Myocyte (in vitro differentiated cells): ENCODE data around the gene ERVK3-1. TPM values are rescaled to one million over a fixed set of nuclear protein-coding genes. Genes with fewer than 3 reads are reported as not detected.
A peak's percentile ranks its signal among the peaks of the same experiment; 100 is the strongest.
"Not testable (repeated sequence)": the region's sequence is repeated elsewhere in the genome, so short reads cannot be mapped to it uniquely, and the experiment has no call there.

Experiments
- DNase-seq: peaks from one replicate; pipeline ENCODE4 v3.0.0-alpha.2; 2012; ENCODE audit warnings: low read depth
- total RNA-seq: library from RNA; depleted of rRNA; stranded (reverse); fragments of >200 nt; gene quantifications from 2 replicates; pipeline ENCODE4 v1.2.3, GENCODE V29; 2014

The ERVK3-1 gene
- total RNA-seq, 1 donor from 2014 or later = 33.9 TPM

DNA sequence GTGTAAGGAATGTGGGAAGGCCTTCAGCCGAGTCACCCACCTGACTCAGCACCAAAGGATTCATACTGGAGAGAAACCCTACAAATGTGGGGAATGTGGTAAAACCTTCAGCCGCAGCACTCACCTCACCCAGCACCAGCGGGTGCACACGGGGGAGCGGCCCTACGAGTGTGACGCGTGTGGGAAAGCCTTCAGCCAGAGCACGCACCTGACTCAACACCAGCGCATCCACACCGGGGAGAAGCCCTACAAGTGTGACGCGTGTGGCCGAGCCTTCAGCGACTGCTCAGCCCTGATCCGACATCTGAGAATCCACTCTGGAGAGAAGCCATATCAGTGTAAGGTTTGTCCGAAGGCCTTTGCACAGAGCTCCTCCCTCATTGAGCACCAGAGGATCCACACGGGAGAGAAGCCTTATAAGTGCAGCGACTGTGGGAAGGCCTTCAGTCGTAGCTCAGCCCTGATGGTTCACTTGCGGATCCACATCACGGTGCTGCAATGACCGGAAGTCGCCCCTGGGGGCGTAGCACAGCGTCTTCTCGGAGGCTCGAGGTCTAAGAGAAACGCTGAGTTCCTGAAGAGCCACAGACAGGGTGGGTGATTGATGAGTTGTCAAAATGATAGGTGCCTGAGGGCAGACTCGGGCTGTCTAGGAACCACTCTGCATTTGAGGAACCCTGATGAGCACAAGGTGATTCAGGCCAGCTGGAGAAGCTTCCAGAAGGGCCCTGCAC is 33.8 kb downstream of the ERVK3-1 start:
- DNase-seq = no peak

DNA sequence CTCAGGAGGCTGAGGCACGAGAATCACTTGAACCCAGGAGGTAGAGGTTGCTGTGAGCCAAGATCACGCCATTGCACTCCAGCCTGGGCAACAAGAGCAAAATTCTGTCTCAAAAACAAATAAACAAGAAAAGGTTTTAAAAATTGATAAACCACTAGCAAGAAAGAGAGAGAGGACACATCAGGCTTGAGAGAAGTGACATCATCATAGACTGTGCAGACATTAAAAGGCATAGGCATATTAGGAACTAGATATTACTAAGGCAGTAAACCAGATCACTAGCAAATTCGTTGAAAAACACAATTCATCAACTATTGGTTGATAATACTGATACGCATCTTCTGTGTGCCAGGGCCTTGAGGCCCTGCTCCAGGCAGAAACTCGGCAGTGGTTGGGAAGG is 40.4 kb downstream of the ERVK3-1 start:
- no peak for DNase-seq

DNA sequence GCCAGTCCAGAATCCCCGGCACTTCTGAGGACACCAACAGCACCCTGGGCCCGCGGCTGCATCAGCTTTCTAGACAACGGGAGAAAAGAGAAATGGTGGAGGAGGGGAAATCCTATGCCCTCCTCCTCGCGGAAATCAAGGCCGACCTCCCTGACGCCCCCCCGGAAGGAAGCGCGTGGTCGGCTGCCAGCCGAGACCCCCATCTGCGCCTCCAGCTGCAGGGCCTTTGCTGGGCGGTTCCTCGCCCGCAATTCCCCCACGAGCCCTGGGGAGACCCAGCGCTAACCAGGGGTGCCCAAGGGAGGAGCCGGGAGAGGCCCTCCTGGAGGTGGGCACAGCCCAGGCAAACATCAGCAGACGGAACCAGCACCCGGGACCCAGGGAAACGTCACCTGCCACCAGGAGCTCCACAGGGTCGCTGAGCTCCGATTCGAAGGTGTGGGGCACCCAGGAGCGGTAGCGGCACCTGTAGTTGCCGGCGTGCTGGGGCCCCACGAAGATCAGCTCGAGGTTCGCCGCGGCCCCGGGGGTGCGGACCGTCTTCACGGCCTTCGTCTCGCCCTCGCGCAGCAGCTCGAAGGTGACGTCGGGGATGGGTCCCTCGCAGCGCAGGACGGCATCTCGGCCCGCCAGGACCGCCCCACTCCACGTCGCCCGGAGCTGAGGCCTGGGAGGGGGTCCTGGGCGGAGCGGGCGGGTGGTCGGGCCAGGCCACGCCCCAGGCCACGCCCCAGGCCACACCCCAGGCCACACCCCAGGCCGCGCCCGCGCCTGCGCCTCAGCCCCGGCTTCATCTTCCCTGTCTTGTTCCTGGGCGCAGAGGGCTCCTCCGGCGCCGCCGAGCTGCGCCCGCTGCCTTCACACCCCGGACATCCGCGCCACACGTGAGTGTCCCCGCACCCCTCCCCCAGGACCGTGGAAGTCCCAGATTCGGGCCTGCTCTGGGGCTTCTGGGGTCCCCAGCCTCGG is 42.1 kb downstream of the ERVK3-1 start:
- DNase-seq = peak; percentile 77

DNA sequence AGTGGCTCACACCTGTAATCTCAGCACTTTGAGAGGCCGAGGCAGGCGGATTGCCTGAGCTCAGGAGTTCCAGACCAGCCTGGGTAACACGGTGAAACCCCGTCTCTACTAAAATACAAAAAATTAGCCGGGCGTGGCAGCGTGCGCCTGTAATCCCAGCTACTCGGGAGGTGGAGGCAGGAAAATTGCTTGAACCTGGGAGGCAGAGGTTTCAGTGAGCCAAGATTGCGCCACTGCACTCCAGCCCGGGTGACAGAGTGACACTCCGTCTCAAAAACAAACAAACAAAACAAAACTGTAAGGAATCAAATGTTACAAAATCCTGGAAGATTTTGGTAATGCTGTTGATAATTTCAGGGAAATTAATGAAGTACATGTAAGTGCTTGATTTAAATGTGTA is 42.9 kb downstream of the ERVK3-1 start:
- DNase-seq = not testable (repeated sequence)

DNA sequence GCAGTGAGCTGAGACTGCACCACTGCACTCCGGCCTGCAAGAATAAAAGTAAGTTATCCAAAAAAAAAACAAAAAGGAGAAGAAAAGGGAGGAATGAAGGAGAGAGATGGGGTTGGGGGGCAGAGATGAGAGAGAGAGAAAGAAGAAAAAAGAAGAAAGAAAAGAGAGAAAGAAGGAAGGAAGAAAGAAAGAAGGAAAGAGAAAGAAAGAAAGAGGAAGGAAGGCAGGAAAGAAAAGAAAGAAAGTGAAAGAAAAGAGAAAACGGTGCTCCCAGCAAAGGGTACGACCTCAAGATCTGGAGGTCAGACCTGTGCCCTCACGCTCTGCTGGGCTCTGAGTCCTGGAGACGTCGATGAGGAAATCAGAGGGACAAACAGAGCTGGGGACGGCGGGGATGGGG is 44.4 kb downstream of the ERVK3-1 start:
- no peak for DNase-seq

DNA sequence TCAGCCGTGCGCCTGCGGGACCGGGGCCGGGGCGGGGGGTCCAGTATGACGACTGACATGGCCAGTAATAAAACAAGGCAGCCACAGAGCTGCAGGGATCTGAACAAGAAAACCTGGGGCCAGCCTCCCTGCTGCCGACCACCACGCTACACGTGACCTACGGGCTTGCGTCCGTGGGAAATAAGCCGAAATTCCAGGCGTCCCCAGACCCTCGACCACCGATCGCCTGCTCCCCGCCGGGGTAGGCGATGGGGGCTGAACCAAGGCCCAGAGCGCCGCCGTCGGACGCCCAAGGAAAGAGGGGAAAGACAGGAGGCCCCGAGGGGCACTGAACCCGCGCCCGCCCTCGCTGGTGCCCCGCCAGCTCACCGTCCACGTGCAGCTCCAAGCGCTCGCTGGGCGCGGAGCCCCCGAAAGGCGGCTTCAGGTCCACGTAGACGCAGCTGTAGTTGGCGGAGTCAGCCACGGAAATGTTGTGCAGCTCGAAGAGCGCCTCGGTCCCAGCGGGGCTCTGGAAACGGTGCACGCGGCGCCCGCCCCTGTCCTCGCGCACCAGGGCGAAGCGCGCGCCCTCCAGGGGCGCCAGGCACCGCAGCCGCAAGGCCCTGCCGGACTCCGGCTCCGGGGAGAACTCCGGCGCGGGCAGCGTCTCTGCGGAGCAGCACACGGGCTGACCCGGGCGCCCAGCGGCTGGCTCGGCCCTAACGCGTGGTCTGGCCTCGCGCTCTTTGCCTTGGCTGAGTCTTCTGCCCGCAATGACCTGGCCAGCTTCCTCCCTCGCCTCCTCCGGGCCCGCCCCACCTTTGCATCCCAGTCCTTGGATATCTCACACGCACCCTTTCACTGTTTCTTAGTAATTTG is 45.1 kb downstream of the ERVK3-1 start:
- DNase-seq = no peak

DNA sequence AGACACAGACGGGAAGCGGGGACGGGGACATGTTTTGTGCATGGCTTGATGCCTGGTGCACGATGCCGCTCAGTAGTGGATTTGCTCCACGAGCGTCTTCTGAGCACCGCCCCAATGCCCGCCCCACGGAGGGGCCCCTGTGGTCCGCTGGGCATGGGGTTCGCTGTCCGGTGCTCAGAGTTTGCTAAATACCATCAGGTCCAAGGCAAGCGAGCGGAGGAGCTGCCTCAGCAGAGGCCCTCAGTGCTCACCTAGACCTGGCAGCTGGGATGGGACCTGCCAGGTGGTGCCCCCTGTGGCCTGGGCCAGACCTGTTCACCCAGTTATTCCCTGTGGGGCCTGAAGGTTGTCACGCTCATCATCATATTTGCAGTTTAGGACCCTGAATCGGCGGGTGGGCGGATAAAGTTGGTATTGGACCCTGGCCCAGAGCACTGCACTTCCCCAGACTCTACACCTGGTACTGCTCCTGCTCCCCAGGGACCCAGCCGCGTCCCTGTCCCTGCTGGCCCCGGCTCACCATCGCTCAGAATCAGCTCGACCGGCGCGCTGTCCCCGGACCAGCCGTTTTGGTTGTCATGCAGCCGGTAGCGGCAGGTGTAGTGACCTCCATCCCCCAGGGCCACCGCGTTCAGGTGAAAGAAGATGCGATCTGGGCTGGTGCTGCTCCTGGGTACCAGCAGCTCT is 45.8 kb downstream of the ERVK3-1 start:
- DNase-seq = no peak

DNA sequence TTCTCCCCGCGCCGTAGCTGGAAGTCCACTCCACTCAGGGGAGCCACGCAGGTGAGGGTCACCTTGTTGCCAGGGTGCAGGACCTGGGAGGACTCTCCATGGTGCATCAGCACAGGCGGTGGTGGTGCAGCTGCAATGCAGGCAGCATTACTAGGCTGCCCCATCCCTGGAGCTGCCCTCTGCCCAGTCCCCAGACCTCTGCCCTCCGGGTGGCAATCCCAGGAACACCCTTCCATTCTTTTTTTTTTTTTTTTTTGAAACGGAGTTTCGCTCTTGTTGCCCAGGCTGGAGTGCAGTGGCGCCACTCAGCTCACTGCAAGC is 46.3 kb downstream of the ERVK3-1 start:
- no peak for DNase-seq

DNA sequence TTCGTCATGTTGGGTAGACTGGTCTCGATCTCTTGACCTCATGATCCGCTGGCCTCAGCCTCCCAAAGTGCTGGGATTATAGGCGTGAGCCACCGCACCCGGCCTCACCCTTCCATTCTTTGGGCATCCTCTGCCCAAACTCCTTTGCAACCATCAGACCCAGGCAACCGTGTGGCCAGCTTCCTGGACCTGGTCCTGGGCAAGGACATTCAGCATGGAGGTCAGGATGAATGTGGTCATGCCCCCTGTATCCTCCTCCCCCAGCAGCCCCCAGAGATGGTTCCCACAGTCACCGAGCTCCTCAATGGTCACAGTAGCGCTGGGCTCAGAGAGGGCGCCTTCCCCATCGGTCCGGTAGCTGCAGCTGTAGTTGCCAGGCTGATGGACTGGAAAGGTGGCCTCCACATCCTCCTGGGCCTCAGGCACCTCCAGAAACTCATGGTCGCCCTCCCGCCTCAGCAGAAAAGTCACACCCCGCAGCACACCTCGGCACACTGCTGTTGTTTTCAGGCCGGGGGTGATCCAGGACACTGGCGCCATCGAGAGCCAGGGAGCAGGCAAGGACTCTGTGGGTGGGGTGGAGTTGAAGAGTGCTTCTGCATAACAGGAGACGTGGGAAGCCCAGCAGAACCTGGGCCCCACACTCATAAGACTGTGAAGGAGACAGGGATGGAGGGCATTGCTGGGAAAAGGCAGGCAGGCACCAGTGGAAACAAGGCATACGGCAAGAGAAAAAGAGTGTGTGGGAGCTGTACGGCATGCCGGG is 47.0 kb downstream of the ERVK3-1 start:
- DNase-seq = no peak

DNA sequence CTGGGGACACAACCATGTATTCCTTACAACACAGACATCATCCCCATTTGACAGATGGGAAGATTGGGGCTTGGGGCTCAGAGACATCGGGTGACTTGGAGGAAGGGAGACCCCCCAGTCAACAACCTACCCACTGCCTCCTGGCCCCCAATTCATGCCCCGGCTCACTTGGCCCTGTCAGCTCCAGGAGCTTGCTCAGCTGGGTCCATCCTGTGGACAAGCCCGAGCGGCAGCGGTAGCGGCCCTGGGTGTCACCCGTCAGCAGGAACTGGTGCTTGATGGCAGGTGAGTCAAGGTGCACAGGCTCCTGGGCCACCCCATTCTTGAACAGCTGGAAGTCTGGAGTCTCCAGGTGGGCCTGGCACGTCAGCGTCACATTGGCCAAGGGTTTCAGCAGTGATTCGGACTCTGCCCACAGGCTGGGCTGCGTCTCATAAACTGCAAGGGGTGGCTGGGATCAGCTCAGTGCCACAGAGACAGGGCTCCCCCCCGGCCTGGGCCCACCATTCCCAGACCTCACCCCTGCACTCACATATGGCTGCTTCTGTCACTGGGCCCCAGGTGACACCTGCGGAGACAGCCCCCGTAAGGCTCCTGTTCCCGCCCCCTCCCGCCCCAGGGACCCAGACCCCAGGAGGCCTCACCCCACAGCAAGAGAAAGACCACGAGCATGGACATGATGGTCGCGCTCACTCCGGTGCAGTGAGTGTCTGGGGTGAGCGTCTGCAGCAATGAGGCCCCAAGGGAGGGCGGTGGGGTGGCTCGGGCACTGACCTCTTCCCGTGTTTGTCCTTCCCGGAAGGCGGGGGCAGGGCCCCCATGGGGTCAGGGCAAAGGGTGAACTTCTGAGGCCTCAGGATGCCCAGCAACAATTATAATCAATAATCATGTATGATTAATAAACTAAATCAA is 47.8 kb downstream of the ERVK3-1 start, which contains the start of gene A1BG:
TSS of gene A1BG (minus strand) at position 733 of the 912 bp plus-strand sequence. CDS start at position 678, 55 bp downstream.
- no peak for DNase-seq

DNA sequence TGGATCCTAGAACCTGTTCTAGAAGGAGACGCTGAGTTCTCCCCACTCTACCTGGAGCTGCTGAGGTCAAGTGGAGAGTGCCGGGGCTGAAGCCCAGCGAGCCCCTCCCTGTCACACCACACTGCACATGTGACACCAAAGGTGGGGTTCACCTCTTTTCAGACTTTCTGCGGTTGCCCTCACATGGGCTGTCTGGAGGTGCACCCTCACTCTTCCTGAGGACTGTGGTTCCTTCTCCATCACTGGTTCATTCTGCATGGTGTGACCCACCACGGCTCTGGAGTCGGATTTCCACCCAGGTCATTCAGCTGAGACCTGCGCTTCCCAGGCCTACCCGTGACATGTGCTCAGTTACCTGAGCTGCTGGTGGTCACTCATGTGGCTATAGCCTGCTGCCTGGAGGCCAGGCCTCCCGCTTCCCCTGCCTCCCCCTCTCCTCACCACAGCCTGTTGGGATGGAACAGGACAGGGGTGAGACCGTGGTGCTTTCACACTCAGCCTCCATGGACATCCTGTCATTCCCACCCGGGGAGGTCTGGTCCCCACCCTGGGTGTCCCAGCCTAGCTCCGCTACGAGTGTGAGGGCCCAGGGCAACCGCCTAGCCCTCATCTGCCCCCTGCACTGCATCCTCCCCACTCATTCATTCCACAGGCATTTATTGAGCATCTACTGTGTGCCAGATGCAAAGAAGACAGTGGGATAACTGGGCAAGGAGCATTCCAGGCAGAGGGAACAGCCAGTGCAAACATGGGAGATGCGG is 48.7 kb downstream of the ERVK3-1 start:
- DNase-seq = no peak

DNA sequence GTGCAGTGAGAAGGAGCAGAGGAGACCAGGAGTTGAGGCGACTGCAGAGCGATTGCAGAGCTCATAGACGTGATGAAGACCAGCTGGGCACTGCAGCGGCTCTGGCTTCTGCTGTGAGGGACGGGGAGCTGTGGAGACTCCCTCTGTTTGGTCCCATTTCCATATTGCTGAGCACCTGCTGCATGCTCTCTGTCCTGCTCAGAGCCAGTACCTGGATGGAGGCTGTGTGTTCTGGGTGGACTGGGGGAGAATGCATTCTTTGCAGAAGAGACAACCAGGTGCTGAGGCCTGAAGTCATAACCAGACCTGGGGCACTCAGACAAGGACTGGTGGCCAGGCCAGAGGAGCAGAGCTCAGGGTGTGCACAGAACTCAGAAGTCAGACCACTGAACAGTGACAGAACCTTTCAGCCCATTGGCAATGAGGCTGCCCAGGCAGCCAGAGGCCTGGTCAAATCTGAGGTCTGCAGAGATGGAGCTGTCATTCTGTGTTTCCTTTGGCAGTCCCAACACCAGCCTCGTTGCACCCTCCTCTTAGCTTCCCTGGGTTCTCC is 49.4 kb downstream of the ERVK3-1 start:
- no peak for DNase-seq

DNA sequence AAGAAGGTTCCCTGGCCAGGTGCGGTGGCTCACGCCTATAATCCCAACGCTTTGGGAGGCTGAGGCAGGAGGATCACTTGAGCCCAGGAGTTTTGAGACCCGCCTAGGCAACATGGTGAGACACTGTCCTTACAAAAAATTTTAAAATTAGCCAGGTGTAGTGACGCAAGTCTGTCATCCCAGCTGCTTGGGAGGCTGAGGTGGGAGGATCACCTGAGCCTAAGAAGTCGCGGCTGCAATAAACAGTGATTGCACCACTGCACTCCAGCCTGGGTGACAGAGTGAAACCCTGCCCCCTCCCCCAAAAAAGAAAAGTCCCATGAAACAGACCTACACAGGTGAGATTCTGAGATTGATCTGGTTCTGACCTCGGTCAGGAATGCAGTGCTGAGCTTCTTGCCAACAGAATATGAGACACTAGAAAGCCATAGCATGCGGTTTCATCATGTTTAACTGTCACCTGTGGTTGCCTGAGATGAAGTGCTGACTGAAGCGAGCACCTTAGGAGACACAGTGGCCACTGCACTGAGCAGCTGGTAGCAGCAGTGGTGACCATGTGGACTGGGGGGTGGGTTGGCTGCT is 50.1 kb downstream of the ERVK3-1 start:
- no peak for DNase-seq

DNA sequence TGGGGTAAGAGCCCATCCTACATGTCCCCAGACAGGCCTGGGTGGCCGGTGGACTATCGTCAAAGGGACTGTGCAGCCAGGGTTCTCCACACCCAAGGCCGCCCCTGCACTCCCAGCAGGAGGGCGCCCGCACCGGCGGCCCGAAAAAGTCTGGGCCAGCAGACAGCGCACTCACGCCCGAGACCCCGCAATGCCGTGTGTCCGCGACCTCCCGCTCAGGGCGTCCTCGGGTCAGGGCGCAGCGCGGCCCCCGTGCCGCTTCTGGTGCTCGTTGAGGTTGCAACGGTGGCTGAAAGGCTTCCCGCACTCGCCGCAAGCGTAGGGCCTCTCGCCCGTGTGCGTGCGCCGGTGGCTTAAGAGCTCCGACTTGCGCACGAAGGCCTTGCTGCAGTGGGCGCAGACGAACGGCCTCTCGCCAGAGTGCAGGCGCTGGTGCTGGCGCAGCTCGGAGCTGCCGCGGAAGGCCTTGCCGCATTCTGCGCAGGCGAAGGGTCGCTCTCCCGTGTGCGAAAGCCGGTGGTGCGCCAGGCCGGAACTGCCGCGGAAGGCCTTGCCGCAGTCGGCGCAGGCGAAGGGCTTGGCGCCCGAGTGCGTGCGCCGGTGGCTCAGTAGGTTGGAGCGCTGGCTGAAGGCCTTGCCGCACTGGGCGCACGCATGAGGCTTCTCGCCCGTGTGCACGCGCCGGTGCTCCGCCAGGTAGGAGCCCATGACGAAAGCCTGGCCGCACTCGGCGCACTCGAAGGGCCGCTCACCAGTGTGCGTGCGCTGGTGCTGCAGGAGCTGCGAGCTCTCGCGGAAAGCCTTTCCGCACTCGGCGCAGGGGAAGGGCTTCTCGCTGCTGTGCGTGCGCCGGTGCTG is 51.0 kb downstream of the ERVK3-1 start:
- DNase-seq = peak; percentile 21

DNA sequence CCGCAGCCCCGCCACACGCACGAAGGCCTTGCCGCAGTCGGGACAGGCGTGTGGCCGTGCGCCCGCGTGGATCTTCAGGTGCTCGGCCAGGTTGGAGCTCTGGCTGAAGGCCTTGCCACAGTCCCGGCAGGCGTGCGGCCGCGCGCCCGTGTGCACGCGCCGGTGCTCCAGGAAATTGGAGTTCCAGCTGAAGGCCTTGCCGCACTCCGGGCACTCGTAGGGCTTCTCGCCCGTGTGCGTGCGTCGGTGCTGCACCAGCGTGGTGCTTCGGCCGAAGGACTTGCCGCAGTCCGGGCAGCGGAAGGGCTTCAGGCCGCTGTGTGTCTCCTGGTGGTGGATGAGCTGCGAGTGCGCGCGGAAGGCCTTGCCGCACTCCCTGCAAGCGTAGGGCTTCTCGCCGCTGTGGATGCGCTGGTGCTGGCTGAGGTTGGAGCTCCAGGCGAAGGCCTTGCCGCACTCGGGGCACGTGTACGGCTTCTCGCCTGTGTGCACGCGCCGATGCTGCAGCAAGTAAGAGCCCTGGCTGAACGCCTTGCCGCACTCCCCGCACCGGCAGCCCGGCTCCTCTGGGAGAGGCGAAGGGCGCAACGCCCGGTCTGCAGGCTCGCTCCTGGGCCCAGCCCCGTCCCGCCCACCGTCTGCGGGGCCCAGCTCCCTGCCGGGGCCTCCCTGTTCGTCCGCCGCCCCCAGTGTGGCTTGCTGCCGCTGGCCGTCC is 51.7 kb downstream of the ERVK3-1 start:
- DNase-seq = no peak
